HG02938 (cell line): ENCODE measurements around the gene PIP4K2C.
A peak's percentile ranks its signal among the peaks of the same experiment; 100 is the strongest.
"Not testable (repeated sequence)": the region's sequence is repeated elsewhere in the genome, so short reads cannot be mapped to it uniquely, and the experiment has no call there.

ENCODE experiments used
- ATAC-seq: cut with Tn5 transposase; IDR thresholded peaks from one replicate; pipeline ENCODE4 v1.9.1; 2021; ENCODE audit warnings: mild to moderate bottlenecking, moderate library complexity; ENCODE audit not compliant: unreplicated experiment

The PIP4K2C gene

GRCh38 chr12:57584050-57584449 is 6.9 kb upstream of the PIP4K2C start:
- ATAC-seq = no peak

- no peak for ATAC-seq
Observed at GRCh38 chr12:57584690-57585089, 6.3 kb upstream of the PIP4K2C start.

GRCh38 chr12:57585156-57585555 is 5.8 kb upstream of the PIP4K2C start:
- no peak for ATAC-seq

- no peak for ATAC-seq
Observed at GRCh38 chr12:57586128-57586527, 4.9 kb upstream of the PIP4K2C start.

- ATAC-seq = no peak
Observed at GRCh38 chr12:57586832-57587429, 4.1 kb upstream of the PIP4K2C start.

- not testable (repeated sequence) for ATAC-seq
Observed at GRCh38 chr12:57588951-57589610, 1.9 kb upstream of the PIP4K2C start.

- ATAC-seq = peak; percentile 15
Observed at GRCh38 chr12:57590479-57590863, 521 bp upstream of the PIP4K2C start.

GRCh38 chr12:57591782-57592325 is 862 bp downstream of the PIP4K2C start:
- no peak for ATAC-seq

GRCh38 chr12:57592551-57593165 is 1.7 kb downstream of the PIP4K2C start:
- no peak for ATAC-seq

- ATAC-seq = no peak
Observed at GRCh38 chr12:57593187-57593586, 2.2 kb downstream of the PIP4K2C start.

GRCh38 chr12:57600395-57600794 is 9.4 kb downstream of the PIP4K2C start:
- no peak for ATAC-seq

GRCh38 chr12:57602544-57602943 is 11.6 kb downstream of the PIP4K2C start:
- no peak for ATAC-seq

- ATAC-seq = no peak
Observed at GRCh38 chr12:57603324-57603723, 12.3 kb downstream of the PIP4K2C start.

GRCh38 chr12:57603815-57604453 is 12.9 kb downstream of the PIP4K2C start:
- ATAC-seq = no peak

- peak; percentile 53 for ATAC-seq
Observed at GRCh38 chr12:57604454-57604991, 13.5 kb downstream of the PIP4K2C start, which contains the start of gene DTX3. Gene DTX3 (plus strand): TSS chr12:57604824. CDS start chr12:57606518, 1,694 bp downstream.

GRCh38 chr12:57604992-57605810 is 14.2 kb downstream of the PIP4K2C start:
- ATAC-seq = peak; percentile 12

- no peak for ATAC-seq
Observed at GRCh38 chr12:57605811-57606311, 14.9 kb downstream of the PIP4K2C start.

GRCh38 chr12:57606399-57606798 is 15.4 kb downstream of the PIP4K2C start:
- no peak for ATAC-seq

GRCh38 chr12:57606821-57607220 is 15.8 kb downstream of the PIP4K2C start:
- ATAC-seq = no peak
